ENCODE measurements around the gene DEFB124.

- TF ChIP-seq CTCF (IDR thresholded peaks at IDR 0.05; ENCODE audit: insufficient read depth, low read depth, low read length) (no peak), EZH2 (IDR thresholded peaks at IDR 0.05; ENCODE audit: insufficient read depth, low read length) (no peak)
Measured at GRCh38 chr20:31452575-31452974, 22.4 kb downstream of the DEFB124 start.
